Upper lobe of right lung (tissue), 1 donor: ENCODE results near the gene COX20. TPM values are rescaled to one million over a fixed set of nuclear protein-coding genes. Genes with fewer than 3 reads are reported as not detected.

Experiments
- ATAC-seq: fragments of 200-7000 bp; cut with Tn5 transposase; one replicate; pipeline ENCODE4 v1.9.1; 2020; ENCODE audit warnings: mild to moderate bottlenecking, moderate library complexity
- DNase-seq: peaks from one replicate; pipeline ENCODE4 v3.0.0-alpha.2; 2020
- H3K27ac ChIP-seq: fragments of 200-600 bp; one replicate; pipeline ENCODE4 v1.8.0; 2022
- H3K27me3 ChIP-seq: fragments of 200-600 bp; one replicate; pipeline ENCODE4 v1.8.0; 2022; ENCODE audit warnings: mild to moderate bottlenecking
- H3K36me3 ChIP-seq: fragments of 200-600 bp; one replicate; pipeline ENCODE4 v1.8.0; 2022
- H3K4me1 ChIP-seq: fragments of 200-600 bp; one replicate; pipeline ENCODE4 v1.8.0; 2022
- H3K4me3 ChIP-seq: fragments of 200-600 bp; one replicate; pipeline ENCODE4 v1.8.0; 2022; ENCODE audit warnings: mild to moderate bottlenecking
- H3K9me3 ChIP-seq: fragments of 200-600 bp; one replicate; pipeline ENCODE4 v1.8.0; 2022
- intact Hi-C: fragments of 100-400 bp; cut with DNase I; formaldehyde crosslinking; loops from one replicate; pipeline ENCODE4 v1.11.0; 2022
- total RNA-seq: library from RNA; stranded (reverse); fragmentation: NEBNext Ultra II Directional; extraction: Animal tissue kit (Norgen Biotek cat#: 25700); gene quantifications from one replicate; pipeline ENCODE4 v1.2.1, GENCODE V29; 2021
- TF ChIP-seq, protein P1 (sequence below): fragments of 200-600 bp; IDR thresholded peaks from one replicate; pipeline ENCODE4 v1.8.0; 2022; ENCODE audit warnings: antibody characterized with exemption
- donor health status: DM: no; HTN: yes; CAD: no; lungs with severe emphysema.

COX20 gene
- total RNA-seq, 1 donor from 2014 or later, result 25.0 TPM

DNA sequence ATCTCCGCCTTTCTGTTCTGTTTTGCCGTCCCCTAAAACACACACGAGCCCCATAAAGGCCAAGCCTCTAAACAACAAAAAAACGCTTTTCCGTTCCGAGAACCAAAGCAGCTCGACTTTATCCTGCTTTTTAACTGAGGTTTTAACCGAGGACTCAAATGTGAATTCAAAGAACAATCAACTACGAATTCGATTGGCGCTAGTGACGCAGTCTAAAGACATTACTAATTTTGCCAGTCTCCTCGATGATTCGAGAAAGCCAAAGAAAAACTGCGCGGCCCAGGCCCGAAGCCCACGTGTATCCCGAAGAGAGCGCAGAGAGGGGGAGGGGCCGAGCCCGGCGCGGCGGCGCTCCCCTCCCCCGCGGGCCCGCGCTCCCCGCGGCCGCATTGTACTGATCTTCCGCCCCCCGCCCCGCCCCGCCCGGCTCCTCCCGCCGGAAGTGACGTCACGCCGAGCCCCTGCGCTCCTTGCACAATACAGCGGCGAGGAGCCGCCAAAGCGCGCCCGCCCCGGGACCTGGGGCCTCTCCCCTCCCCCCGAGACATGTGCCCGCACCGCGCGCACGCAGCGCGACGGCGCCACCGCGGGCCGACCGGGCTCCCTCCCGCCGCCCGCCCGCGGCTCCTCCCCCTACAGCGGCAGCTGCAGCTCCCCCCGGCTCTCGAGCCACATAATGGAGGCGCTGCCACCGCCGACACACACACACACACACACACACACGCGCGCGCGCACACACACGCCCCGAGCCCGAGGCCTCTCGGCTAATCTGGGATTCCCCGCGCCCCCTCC is 27.4 kb downstream of the COX20 start:
- DNase-seq (peak; percentile 98), ATAC-seq (peak; percentile 90)
- Histone ChIP-seq H3K27me3 (no peaks in the 10 kb centered on the region), H3K4me1 (peaks cover 47% of the 10 kb centered on the region), H3K27ac (peak overlapping the region; percentile 100), H3K4me3 (peak overlapping the region; percentile 97), H3K9me3 (no peaks in the 10 kb centered on the region), H3K36me3 (peaks cover 40% of the 10 kb centered on the region)
- TF ChIP-seq, protein P1, sequence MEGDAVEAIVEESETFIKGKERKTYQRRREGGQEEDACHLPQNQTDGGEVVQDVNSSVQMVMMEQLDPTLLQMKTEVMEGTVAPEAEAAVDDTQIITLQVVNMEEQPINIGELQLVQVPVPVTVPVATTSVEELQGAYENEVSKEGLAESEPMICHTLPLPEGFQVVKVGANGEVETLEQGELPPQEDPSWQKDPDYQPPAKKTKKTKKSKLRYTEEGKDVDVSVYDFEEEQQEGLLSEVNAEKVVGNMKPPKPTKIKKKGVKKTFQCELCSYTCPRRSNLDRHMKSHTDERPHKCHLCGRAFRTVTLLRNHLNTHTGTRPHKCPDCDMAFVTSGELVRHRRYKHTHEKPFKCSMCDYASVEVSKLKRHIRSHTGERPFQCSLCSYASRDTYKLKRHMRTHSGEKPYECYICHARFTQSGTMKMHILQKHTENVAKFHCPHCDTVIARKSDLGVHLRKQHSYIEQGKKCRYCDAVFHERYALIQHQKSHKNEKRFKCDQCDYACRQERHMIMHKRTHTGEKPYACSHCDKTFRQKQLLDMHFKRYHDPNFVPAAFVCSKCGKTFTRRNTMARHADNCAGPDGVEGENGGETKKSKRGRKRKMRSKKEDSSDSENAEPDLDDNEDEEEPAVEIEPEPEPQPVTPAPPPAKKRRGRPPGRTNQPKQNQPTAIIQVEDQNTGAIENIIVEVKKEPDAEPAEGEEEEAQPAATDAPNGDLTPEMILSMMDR, result no peak
- intact Hi-C loops, result no loop called here

DNA sequence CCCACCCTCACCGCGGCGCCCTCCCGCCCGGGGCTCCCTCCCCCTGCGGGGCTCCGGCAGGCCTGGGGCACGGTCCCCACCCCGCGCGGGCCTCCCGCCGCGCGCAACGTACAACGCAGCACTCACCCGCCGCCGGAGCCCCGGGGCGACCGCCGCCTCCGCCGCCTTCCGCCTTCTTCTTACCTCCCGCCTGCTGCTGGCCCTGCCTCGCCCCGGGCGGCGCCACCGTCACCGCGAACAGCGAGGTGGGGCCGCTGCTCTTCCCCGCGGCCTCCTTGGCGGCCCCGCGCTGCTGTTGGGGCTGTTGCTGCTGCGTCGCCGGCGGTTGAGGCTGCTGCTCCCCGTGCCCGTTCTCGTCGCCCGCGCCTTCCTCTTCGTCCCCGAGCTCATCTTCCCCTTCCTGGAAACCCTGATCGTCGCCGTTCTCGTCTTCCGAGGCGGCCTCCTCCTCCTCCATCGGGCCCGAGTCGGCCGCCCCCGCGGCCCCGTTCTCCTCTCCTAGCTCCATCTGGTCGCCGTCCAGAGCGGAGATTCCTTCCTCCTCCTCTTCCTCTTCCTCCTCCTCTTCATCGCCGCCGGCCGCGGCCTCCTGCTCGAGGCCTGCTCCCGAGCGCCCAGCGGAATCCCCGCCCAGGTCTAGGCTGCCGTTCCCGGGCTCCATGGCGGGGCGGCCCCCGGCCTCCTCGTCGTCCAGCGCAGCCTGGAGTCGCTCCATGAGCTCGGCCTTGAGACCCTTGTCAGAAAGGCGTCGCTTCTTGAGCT is 28.2 kb downstream of the COX20 start:
- intact Hi-C loops, result no loop called here
- H3K9me3 ChIP-seq, result no peaks in the 10 kb centered on the region
- peaks cover 39% of the 10 kb centered on the region for H3K4me1 ChIP-seq
- H3K36me3 ChIP-seq, result peaks cover 32% of the 10 kb centered on the region
- H3K27me3 ChIP-seq, result no peaks in the 10 kb centered on the region
- peak; percentile 81 for DNase-seq
- peak overlapping the region; percentile 97 for H3K4me3 ChIP-seq
- TF ChIP-seq, protein P1, result no peak
- peak; percentile 3 for ATAC-seq
- peak overlapping the region; percentile 100 for H3K27ac ChIP-seq

DNA sequence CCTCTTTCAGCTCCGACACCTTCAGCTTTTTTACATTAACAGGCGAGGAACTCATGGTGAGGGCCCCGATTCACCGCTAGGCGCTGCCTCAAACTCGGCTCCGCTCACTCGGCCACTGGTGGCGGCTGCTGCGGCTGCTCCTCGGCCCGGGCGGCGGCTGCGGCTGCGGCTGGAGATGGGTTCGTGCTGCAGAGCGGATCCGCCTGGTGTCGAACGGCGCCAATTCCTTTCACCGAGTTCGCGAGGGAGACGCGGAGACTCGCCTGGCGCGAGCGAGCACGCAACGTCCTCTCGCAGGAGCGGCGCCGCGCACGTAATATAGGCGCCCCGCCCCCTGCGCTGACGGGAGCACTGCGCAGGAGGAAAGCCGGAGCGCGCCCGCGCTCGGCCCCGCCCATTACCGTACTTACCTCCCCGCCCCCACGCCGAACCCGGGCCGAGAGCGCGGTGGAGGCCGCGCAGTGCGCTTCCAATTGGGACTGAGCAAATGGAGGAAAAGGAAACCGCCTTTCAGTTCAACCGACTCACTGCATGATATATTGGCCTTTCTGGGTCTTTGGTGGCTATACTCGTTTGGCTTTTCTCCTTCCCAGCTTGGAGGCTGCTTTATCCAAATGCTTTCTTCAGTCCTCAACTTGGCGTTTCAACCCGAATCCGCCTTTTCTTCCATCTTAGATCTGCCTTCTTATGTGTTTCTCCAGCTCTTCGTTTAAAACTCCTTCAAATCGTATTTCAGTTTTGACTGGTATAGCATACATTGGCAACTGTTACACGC is 29.0 kb downstream of the COX20 start, which contains the start of gene HNRNPU:
TSS of gene HNRNPU (minus strand) at position 291 of the 775 bp plus-strand sequence. CDS start at position 55, 236 bp downstream.
- Histone ChIP-seq H3K27me3 (no peaks in the 10 kb centered on the region), H3K9me3 (no peaks in the 10 kb centered on the region), H3K36me3 (peaks cover 24% of the 10 kb centered on the region), H3K27ac (peak within 1 kb of the TSS; percentile 100), H3K4me1 (peaks cover 31% of the 10 kb centered on the region), H3K4me3 (peak within 1 kb of the TSS; percentile 97)
- intact Hi-C loops, result no loop called here
- peak; percentile 93 for ATAC-seq
- TF ChIP-seq, protein P1, result peak; percentile 33
- DNase-seq, result peak; percentile 98

DNA sequence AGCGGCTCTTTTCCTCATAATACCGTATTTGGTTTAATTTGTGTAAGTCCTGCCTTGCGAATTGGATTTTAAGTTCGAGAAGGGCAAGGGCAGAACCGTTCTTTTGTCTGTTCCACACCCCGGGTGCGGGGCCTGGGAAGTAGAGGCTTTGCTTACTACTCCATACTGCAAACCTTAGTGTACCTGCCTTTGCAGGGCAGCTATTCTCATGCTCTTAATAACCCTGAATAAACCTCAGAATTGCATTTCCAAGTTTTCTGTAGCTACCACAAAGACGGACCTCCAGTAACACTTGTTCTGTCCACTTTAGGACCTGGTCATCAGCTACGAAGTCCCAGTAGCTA is 29.5 kb downstream of the COX20 start:
- intact Hi-C loops, result no loop called here
- ATAC-seq, result no peak

DNA sequence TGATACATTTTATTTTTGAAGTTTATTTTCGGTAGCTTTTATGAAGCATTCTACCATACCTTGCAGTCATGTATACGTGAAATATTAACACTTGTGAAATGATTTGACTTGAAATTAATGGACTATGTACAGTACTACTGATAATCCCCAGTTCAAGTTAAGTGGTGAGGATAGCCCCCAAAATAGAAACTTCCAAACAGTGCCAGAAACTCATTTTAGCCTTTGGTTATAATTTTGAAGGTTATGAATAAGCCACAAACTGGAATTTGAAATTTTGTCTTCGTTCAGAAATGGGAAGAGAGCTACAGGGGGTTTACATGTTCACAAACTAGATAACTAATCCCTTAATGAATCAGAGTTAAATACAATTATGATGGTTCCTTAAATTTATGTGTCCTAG is 30.4 kb downstream of the COX20 start:
- peaks cover 17% of the 10 kb centered on the region for H3K4me1 ChIP-seq
- TF ChIP-seq, protein P1, result no peak
- intact Hi-C loops, result no loop called here
- peaks cover 12% of the 10 kb centered on the region for H3K36me3 ChIP-seq
- H3K27me3 ChIP-seq, result no peaks in the 10 kb centered on the region
- H3K27ac ChIP-seq, result peak overlapping the region; percentile 100
- H3K4me3 ChIP-seq, result no peak overlapping the region
- DNase-seq (no peak), ATAC-seq (no peak)
- no peaks in the 10 kb centered on the region for H3K9me3 ChIP-seq

More for the DNA sequence above, 29.5 kb downstream of the COX20 start:
- no peak for DNase-seq
- H3K4me3 ChIP-seq, result peak overlapping the region; percentile 97
- H3K4me1 ChIP-seq, result peaks cover 25% of the 10 kb centered on the region
- peaks cover 19% of the 10 kb centered on the region for H3K36me3 ChIP-seq
- TF ChIP-seq, protein P1, result no peak
- H3K27me3 ChIP-seq, result no peaks in the 10 kb centered on the region
- H3K9me3 ChIP-seq, result no peaks in the 10 kb centered on the region
- peak overlapping the region; percentile 100 for H3K27ac ChIP-seq
